ENCODE results near the gene TXN2.
A peak's percentile ranks its signal among the peaks of the same experiment; 100 is the strongest.
"Not testable (repeated sequence)": the region's sequence is repeated elsewhere in the genome, so short reads cannot be mapped to it uniquely, and the experiment has no call there.

The TXN2 gene

GRCh38 chr22:36455571-36456463 lies 25.6 kb downstream of the TXN2 start:
- no peak for DNase-seq (ENCODE audit: low spot score)

- DNase-seq (ENCODE audit: low spot score) = peak; percentile 85
These were observed 26.4 kb downstream of the TXN2 start for GRCh38 chr22:36454916-36455570.

DNA sequence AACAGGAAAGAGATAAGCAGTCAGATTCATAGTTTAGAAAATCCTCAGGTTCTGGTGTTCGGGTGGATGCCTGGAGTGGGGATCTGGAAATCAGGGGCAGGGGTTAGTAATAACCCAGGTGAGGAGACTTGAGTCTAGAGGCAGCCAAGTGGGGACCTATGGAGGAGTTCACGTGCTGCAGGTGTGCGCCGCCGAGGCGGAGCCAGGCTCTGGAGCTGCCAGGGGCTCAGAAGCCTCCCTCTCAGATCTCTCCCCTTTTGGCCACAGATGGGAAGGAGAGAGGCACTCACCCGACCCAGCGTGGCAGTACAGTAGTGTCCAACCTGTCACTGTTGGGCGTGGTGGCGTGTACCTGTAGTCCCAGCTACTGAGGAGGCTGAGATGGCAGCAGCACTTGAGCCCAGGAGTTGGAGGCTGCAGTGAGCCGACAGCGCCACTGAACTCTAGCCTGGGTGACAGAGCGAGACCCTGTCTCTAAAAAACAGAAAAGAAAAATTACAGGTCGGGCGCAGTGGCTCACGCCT lies 27.5 kb downstream of the TXN2 start:
- DNase-seq (ENCODE audit: low spot score) = no peak

- DNase-seq (ENCODE audit: low spot score) = not testable (repeated sequence)
These were observed 28.3 kb downstream of the TXN2 start for GRCh38 chr22:36452978-36453607.

- no peak for DNase-seq (ENCODE audit: low spot score)
These were observed 29.0 kb downstream of the TXN2 start for GRCh38 chr22:36452250-36452977.

GRCh38 chr22:36450923-36451322 lies 30.5 kb downstream of the TXN2 start:
- not testable (repeated sequence) for DNase-seq (ENCODE audit: low spot score)

- DNase-seq (ENCODE audit: low spot score) = no peak
These were observed 31.8 kb downstream of the TXN2 start for GRCh38 chr22:36449596-36450175.

DNA sequence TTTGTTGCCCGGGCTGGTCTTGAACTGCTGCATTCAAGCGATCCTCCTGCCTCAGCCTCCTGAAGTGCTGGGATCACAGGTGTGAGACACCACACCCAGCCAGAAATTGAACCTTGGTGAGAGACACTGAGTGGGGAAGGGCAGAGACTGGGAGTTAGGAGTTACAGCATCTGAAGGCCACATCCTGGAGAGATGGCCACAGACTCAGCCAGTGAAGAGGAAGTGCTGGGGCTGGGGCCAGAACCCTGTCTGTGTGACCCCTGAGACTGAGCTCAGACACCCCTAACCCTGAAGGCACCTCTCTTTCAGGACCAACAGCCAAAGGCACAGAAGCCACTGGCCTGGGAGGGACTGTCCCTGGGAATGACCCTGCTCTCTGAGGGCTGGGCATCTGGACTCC lies 33.8 kb downstream of the TXN2 start:
- DNase-seq (ENCODE audit: low spot score) = no peak

- no peak for DNase-seq (ENCODE audit: low spot score)
These were observed 36.2 kb downstream of the TXN2 start for GRCh38 chr22:36445158-36445668.

- DNase-seq (ENCODE audit: low spot score) = no peak
These were observed 38.2 kb downstream of the TXN2 start for GRCh38 chr22:36443198-36443770.

- no peak for DNase-seq (ENCODE audit: low spot score)
These were observed 38.8 kb downstream of the TXN2 start for GRCh38 chr22:36442506-36443197.

GRCh38 chr22:36440429-36441002 lies 40.9 kb downstream of the TXN2 start:
- no peak for DNase-seq (ENCODE audit: low spot score)

DNA sequence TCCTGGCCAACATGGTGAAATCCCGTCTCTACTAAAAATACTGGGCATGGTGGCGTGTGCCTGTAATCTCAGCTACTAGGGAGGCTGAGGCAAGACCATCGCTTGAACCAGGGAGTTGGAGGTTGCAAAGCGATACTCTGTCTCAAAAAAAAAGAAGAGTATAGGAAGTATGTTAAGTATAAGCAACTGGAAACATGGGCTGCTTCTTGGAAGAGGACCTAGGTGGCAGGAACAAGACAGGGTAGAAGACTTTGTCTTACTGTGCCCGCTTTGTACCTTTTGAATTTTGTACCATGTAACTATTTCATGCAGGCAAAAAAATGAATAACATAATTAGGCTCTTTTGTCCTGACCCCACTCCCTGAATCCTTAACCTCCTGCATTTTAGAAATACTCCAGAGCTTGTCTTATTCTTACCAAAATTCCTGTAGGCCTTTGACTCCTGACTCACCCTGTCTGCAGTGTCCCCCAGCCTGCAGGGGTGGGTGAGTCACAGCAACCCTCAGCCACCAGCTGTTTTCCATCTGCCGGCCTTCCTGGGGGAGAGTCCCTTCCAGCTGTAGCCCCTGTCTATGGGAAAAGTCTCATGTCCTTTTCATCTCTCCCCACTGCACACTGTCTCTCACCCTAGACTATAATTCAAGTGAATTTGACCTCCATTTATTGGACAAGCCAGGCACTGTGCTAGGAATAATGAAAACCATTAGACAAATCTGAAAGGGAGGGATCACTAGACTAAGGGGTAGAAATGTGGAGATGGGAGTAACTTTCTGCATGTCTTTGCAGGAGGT lies 41.8 kb downstream of the TXN2 start:
- no peak for DNase-seq (ENCODE audit: low spot score)

DNA sequence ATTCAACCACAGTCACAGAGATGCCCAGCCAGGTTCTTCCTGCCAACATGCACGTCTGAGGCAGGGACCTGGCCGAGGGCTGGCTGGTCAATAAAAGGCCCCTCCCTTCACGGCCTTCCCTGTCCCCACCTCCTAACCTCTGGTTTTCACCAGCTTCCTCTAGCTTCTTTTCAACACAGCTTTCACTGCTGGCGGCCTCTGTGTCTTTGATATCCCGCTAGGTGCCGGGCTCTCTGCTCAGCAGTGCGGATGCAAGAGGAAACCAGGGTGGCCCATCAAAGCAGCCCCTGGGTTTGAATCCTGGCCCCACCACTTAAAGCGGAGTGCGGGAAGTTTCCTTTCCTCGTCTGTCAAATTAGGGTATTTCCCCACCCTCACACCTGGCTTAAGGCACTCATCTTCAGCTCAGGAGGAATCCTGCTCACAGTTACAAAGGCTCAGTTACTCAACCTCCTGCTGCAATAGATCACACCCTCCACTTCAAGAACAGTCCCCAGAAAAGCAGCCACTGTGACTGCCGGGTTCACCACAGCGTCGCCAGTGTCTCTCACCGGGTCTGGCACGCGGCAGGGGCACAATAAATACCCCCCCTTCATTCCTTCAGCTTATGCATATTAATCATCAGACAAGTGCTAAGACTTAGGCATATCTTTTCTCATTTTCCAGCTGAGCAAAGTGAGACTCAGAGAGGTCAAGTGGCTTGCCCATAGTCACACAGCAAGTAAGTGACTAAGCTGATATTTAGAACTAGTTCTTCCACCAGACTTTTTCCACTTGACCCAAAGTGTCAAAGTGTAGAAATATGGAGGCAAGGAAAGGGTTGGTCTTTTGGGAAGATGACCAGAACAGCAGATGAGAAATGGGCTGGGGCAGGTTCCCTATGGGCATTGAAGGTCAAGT lies 45.7 kb downstream of the TXN2 start:
- no peak for DNase-seq (ENCODE audit: low spot score)

DNA sequence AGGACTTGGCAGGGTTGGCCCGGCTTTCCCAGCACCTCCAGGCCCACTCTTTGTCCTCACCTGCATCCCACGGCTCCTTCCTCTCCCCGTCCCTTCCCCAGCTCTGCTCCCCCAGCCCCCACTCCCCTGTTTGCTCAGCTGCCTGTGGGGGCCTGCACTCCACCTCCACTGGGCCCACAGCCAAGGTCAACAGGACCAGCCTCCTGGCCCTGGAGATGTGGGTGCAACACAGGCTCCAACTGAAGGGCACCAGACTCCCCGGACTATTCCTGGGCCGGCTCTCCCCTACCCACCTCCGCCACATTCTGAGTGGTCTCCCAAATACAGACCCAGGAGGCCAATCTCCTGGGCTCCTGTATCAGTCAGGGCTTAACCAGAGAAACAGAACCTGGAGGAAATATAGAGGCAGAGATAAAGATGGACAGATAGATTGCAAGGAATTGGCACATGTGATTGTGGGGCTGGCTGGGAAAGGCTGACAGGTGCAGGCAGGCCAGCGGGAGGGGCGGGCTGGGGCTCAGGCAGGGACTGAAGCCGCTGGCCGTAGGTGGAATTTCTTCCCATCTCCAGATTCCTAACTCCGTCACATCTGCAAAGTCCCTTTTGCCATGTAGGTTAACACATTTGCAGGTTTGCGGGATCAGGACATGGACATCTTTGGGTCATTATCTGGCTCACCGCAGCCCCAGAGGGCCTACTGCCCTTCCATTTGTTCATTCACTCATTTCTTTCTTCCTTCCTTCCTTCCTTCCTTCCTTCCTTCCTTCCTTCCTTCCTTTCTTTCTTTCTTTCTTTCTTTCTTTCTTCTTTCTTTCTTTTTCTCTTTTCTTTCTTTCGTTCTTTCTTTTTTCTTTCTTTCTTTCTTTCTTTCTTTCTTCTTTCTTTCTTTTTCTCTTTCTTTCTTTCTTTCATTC lies 47.9 kb downstream of the TXN2 start:
- no peak for DNase-seq (ENCODE audit: low spot score)

GRCh38 chr22:36432592-36433317 lies 48.7 kb downstream of the TXN2 start:
- no peak for DNase-seq (ENCODE audit: low spot score)
